Stimulated activated CD8-positive, alpha-beta memory T cell treated with anti-CD3 and anti-CD28 coated beads, Interleukin-4, amount 100 ng/mL, for 48 hours (primary cell): ENCODE data around the gene CXCL16.
"Not testable (repeated sequence)": the region's sequence is repeated elsewhere in the genome, so short reads cannot be mapped to it uniquely, and the experiment has no call there.

Source experiments
- DNase-seq: peaks from one replicate; pipeline ENCODE4 v3.0.0-alpha.2; 2020

The CXCL16 gene

DNA sequence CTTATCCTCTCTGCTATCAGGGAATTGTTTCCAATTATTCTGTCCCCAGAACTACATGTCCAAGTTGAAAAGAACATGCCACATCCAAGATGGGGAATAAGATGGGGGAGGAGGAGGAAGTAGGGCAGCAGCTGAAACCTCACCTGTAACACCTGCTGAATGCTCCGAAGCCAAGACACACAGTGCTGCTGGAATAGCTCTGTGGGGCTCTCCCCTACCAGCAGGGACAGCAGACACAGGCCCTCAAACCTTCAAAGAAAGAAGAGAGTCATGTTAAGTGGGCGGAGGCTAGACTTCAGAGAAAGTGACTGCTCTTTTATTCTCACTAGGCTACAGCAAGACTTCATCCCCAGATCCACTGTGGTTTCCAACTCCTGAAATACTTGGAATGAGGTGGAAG is 49.0 kb downstream of the CXCL16 start:
- DNase-seq, result no peak

DNA sequence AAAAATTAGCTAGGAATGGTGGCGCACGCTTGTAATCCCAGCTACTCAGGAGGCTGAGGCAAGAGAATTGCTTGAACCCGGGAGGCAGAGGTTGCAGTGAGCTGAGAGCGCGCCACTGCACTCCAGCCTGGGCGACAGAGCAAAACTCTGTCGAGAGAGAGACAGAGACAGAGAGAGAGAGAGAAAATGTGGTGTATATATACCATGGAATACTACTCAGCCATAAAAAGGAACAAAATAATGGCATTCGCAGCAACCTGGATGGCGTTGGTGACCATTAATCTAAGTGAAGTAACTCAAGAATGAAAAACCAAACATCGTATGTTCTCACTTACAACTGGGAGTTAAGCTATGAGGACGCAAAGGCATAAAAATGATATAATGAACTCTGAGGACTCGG is 49.9 kb downstream of the CXCL16 start:
- not testable (repeated sequence) for DNase-seq

DNA sequence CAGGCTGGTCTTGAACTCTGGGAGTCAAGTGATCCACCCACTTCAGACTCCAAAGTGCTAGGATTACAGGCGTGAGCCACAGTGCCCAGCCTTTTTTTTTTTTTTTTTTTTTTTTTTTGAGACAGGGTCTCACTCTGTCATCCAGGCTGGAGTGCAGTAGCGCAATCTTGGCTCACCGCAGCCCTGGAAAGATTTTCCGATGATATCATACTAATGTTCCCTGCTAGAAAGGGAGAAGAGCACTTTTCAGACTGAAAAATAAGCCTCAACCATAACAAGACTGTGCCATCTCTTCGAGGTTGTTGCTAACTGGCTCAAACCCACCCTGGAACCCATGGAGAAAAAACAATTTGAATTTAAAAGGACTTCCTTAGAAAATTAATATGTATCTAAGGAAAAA is 56.0 kb downstream of the CXCL16 start:
- DNase-seq, result not testable (repeated sequence)
